Measurements from ENCODE around the gene KCNQ1.

DNA sequence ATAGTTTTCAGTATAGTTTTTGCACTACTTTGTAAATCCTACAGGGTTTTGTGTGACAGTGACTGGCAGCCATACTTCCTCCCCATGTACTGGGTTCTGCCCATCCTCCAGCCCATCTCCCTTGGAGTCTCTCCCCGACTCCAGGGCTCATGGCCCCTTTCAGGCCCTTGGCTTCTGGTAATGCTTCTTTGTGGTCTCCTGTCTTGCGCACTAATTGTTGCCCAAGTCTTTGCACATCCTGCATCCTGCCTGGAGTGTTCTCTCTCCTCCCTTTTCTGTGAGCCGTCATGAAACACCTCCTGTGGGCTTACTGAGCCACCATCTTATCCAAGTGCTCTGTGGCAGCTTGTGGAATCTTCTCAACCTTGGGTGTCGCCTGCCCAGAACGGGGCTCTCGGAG, 266.4 kb downstream of the KCNQ1 start:
- TF ChIP-seq, protein P1, sequence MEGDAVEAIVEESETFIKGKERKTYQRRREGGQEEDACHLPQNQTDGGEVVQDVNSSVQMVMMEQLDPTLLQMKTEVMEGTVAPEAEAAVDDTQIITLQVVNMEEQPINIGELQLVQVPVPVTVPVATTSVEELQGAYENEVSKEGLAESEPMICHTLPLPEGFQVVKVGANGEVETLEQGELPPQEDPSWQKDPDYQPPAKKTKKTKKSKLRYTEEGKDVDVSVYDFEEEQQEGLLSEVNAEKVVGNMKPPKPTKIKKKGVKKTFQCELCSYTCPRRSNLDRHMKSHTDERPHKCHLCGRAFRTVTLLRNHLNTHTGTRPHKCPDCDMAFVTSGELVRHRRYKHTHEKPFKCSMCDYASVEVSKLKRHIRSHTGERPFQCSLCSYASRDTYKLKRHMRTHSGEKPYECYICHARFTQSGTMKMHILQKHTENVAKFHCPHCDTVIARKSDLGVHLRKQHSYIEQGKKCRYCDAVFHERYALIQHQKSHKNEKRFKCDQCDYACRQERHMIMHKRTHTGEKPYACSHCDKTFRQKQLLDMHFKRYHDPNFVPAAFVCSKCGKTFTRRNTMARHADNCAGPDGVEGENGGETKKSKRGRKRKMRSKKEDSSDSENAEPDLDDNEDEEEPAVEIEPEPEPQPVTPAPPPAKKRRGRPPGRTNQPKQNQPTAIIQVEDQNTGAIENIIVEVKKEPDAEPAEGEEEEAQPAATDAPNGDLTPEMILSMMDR (IDR thresholded peaks at IDR 0.05): no peak
- no peak for TF ChIP-seq POLR2A (IDR thresholded peaks at IDR 0.05)
